ENCODE data around the gene AK5.

Gene AK5

DNA sequence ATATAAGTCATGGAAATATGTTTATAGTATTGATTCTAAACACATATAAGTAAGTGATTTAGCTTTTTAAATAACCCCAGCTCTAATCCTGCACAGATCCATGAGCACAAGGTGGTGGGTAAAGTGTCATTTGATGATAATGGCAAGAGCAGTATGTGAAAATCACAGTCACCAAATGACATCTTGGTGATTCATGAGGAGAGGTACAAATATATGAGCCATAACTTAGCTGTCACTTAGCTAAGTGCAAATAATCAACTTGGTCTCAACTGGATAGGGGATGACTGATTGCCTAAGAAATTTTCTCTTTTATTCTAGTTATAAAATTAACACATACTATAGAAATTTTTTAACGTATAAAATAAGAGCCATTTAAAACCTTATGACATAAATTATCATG is 202.5 kb downstream of the AK5 start:
- H3K27ac ChIP-seq, result no peak overlapping the region
- TF ChIP-seq, protein P1, sequence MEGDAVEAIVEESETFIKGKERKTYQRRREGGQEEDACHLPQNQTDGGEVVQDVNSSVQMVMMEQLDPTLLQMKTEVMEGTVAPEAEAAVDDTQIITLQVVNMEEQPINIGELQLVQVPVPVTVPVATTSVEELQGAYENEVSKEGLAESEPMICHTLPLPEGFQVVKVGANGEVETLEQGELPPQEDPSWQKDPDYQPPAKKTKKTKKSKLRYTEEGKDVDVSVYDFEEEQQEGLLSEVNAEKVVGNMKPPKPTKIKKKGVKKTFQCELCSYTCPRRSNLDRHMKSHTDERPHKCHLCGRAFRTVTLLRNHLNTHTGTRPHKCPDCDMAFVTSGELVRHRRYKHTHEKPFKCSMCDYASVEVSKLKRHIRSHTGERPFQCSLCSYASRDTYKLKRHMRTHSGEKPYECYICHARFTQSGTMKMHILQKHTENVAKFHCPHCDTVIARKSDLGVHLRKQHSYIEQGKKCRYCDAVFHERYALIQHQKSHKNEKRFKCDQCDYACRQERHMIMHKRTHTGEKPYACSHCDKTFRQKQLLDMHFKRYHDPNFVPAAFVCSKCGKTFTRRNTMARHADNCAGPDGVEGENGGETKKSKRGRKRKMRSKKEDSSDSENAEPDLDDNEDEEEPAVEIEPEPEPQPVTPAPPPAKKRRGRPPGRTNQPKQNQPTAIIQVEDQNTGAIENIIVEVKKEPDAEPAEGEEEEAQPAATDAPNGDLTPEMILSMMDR (conservative IDR thresholded peaks at IDR 0.05), result no peak

DNA sequence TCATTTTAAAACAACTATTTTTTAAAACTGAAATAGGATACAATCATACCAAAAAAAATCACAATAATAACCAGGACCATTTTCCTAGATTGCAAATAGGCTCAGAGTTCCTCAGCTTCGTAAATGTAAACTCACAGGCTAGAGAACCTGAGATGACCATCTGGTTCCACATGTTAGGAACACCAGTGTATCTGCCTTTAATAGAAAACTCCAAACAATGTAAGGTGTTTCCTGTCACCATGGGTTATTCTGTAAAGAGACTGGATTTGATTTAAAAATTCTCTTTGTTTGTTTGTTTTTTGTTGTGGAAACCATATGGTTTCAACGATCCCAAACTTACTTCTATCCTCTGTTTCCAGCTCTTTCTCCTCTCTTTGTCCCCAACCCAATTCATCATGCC is 203.1 kb downstream of the AK5 start:
- H3K27ac ChIP-seq, result no peak overlapping the region
- TF ChIP-seq, protein P1 (conservative IDR thresholded peaks at IDR 0.05), result no peak

DNA sequence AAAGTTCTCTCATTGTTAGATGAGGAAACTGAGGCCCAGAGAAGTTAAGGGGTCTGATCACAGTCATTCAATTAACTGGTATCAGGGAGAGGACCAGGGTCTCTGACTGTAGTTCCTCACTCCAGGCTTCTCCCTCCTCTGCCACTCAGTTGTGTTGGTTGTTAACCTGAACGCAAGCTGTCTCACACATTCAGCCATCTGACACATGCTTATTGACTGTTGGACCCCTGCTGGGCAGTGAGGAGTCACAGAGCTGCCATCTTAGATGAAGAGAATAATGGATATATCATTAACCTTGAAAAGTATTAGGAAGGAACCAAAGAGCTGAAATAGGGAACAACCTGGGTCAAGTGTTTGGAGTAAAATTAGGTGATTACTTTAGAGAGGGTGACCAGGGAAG is 205.8 kb downstream of the AK5 start:
- H3K27ac ChIP-seq, result no peak overlapping the region
- TF ChIP-seq, protein P1 (conservative IDR thresholded peaks at IDR 0.05), result no peak

DNA sequence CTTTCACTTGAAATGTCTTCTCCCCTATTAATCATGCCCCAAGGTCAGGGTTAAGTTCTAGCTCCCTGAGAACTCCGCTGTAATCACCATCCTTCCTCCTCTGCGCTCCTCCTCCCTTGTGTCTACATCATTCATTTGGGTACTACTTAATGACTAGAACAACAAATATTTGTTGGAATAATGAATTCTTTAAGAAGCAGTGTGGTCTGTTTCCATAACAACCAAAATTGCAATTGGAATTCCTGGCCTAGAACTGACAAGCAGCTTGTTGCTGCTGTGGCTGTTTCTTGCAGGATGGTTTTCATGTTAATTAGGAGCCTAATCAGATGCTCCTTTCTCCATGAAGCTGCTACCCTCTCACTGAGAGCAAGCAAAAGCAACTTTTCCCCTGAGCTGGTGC is 208.1 kb downstream of the AK5 start:
- 0 out of 2 replicates have a peak overlapping the region, but pooled peaks have one; percentile 7 for H3K27ac ChIP-seq
- TF ChIP-seq, protein P1 (conservative IDR thresholded peaks at IDR 0.05), result no peak

DNA sequence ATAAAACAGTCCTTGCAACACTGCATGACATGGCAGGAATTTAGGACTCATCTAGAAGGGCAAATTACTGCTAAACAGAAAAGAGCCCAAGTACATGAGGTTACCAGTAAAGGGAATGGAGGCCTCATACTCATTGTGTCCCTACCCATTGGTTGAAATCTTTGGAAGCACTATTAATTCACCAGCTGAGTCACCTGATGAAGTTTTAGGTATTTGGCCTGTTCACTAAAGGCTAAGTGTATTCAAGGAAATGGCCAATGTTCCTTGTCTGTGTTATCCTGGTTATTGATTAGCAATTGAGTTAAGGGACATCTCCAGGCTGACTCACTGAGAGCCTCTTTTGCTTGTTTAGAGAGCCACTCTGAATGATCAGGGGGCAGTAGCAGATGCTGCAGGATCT is 212.2 kb downstream of the AK5 start:
- H3K27ac ChIP-seq, result no peak overlapping the region
- TF ChIP-seq, protein P1 (conservative IDR thresholded peaks at IDR 0.05), result no peak

GRCh38 chr1:77498918-77499317 is 217.1 kb downstream of the AK5 start:
- TF ChIP-seq, protein P1 (conservative IDR thresholded peaks at IDR 0.05), result no peak
- H3K27ac ChIP-seq, result no peak overlapping the region

DNA sequence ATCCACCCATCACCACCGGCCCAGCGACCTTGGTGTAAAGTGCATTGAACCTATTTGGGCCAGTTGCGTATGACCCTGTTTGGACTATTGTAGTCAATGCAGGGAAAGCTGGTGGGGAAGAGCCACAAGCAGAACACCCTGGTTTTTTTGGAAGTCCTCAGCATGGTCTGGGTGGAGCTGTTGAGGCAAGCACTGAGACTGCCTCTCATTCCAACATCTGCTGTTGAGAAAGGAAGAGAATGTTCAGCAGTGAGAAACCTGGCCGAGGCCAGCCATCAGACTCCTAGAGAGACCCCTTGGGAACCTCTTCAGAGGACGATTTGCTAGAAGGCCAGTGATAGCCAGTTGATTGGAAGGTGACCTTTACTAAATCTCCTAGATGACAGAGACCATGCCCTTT is 217.6 kb downstream of the AK5 start:
- no peak overlapping the region for H3K27ac ChIP-seq
- TF ChIP-seq, protein P1 (conservative IDR thresholded peaks at IDR 0.05), result no peak

DNA sequence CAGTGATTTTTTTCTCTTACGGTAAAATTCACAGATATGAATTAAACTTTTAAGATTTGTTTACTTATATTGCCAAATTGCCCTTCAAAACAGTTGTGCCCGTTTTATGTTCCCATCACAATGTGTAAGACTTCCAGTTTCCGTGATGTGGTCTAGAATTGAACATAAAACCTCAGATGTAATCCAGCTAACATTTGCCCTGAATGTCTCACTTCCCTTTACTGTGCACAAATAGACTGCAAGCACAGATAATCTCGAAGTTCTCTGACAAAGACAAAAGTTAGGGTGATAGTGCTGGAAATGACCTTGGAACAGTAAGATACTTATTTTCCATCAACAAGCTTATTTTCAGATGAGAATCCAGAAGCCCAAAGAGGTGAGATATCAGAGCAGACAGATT is 223.2 kb downstream of the AK5 start:
- TF ChIP-seq, protein P1 (conservative IDR thresholded peaks at IDR 0.05), result no peak

More for the DNA sequence above, 223.2 kb downstream of the AK5 start:
- H3K27ac ChIP-seq, result peak overlapping the region; percentile 99

Measured in VCaP (cell line).